GM12874 (cell line): ENCODE results near the gene MOB1A.

Experiments used
- TF ChIP-seq, protein P1 (sequence below): IDR thresholded peaks from 2 replicates; pipeline ENCODE4 v1.5.1; 2011; ENCODE audit warnings: low read depth, mild to moderate bottlenecking, control low read depth, low read length, moderate library complexity; ENCODE audit not compliant: insufficient read depth

The MOB1A gene

DNA sequence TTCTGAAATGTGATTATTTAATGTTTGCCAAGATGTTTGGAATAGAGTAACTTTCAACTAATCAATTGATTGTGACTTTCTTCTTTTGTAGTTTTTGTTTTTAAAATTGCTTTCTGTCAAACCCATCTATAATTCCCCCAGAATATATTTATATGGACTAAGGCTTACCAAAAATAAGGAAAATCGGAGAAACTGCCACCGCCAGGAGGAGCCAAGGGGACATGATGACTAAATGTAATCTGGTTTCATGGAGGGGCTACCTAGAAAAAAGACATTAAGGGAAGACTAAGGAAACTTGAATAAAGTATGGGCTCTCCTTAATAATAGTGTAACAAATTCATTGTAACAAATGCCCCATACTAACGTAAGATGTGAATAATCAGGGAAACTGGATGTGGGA, 50.5 kb downstream of the MOB1A start:
- TF ChIP-seq, protein P1, sequence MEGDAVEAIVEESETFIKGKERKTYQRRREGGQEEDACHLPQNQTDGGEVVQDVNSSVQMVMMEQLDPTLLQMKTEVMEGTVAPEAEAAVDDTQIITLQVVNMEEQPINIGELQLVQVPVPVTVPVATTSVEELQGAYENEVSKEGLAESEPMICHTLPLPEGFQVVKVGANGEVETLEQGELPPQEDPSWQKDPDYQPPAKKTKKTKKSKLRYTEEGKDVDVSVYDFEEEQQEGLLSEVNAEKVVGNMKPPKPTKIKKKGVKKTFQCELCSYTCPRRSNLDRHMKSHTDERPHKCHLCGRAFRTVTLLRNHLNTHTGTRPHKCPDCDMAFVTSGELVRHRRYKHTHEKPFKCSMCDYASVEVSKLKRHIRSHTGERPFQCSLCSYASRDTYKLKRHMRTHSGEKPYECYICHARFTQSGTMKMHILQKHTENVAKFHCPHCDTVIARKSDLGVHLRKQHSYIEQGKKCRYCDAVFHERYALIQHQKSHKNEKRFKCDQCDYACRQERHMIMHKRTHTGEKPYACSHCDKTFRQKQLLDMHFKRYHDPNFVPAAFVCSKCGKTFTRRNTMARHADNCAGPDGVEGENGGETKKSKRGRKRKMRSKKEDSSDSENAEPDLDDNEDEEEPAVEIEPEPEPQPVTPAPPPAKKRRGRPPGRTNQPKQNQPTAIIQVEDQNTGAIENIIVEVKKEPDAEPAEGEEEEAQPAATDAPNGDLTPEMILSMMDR = no peak

DNA sequence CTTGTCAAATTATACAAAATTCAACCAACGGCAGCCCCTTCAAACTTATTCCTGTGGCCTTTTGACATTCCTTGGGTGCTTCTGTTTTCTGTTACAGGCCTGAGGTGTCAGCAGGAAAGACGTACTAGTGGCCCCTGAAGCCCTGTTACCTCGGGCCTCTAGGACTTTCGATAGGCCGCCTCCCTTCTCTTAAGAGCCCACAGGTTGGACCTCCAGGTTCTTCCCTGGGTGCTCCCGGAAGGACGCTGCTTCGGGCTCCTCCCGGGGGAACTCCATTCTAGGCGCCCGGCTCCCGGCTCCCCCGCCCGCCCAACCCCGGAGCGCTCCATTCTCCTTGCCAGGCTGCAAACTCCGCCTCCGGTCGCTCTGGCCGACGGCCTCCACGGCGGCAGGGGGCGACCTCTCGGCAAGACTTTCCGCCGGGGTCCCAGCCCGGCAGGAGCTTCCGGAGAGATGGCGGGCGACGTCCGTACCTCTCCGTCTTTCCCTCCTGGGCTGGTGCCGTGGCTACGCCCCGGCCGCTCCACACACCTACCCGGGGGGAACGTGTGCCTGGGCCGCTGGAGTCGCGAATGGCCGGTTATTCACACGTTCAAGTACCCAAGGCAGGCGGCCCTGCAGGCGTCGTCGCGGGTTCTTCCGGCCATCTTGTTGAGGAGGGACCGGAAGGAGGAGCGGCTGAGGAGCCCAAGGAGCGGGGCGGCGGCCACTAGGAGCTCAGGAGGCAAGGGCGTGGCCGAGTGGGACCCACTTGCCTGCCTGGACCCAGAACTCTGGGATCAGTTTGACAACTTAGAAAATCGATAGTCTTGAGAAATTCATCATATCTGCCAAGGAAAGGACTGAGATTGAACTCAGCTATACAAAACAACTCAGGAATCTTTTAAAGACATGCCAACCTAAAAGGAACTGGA, 58.5 kb downstream of the MOB1A start:
- TF ChIP-seq, protein P1 = peak; percentile 71

DNA sequence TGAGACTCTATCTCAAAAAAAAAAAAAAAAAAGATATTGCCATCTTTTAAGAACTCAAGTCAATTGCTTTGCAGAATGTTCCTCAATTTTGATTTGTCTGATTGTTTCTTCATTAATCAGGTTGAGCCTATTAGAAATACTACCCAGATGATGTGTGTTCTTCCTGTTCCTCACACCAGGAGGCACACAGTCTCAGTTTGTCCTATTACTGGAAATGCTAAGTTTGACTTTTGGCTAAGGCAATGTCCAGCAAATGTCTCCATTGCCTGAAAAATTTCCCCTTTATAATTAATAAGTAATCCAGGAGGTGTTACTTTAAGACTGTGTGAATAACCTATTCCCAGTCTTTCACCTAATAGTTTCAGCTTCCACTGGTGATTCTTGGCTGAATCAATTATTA, 59.3 kb downstream of the MOB1A start:
- TF ChIP-seq, protein P1 = 0 out of 2 replicates have a peak, but pooled peaks have one; percentile 11

DNA sequence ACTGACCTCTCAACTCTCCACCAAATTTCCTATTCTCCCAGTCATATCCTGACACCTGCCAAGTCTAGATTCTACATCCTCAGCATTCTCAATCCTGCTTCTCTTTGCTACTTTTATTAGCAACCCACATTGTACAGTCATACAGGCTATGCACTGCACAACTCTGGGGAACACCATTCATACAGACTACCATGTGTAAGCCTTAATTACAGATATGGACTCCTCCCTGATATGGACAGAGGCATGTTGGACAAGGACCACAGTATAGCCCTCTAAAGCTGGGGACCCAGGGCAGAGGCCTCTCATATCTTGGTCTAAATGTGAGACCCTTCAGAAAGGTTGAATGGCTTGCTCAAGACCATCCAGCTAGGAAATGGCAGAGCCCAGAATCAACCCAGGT, 67.3 kb downstream of the MOB1A start:
- TF ChIP-seq, protein P1 = no peak

DNA sequence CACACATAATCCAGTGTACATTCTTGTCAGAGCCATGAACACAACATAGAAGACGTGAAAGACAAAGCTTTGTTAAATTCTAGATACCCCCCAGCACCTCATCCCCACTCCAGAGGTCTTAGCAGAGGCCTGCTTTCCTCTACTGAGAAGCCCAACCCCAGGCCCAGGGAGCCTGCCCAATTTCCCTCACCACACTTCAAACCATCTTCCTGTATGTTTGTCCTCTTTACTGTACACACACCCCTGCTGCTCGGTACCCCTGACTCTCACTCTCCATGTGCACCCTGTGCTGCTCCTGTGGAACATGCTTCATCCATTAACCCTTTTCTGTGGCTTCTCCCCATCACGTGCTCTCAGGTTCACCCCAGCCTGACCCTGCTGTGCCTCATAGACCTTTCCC, 68.1 kb downstream of the MOB1A start:
- TF ChIP-seq, protein P1 = no peak

DNA sequence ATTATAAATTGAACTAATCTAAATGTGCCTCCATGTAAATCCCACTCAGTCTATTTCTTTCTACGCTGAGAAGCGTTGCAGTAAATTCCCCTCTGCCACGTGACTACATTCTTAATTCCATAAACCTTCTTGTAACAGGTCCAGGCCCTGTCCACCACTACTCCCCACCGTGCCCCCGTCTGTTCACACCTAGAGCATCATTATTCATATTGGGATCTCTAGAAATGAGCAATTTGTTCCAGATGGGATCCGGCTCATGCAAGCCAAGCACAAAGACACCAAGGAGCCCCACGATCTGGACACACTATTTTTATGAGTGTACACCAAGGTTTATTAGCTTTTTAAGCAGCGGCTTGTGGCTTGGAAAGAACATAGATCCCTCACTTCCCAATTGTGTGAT, 69.1 kb downstream of the MOB1A start:
- TF ChIP-seq, protein P1 = no peak

DNA sequence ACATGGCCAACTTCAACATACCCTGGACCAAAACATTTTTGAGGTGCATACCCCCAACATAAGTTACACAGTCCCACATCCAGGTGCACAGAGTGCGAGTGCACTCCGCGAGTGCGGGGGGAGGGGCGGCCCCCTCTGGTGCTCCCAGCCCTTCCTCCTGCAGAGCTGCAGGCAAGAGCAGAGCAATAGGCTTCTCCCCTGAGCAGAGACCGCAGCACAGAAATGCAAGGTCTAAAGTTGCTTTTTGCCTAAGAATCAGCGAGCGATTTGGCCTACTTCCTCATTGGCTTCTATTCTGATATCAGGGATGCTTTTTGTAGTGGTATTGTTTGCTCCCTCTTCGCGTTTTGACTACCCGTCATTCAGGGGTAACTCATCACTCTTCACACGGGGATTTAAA, 71.6 kb downstream of the MOB1A start:
- TF ChIP-seq, protein P1 = no peak
